ENCODE measurements around the gene TTLL12.

TTLL12 gene

DNA sequence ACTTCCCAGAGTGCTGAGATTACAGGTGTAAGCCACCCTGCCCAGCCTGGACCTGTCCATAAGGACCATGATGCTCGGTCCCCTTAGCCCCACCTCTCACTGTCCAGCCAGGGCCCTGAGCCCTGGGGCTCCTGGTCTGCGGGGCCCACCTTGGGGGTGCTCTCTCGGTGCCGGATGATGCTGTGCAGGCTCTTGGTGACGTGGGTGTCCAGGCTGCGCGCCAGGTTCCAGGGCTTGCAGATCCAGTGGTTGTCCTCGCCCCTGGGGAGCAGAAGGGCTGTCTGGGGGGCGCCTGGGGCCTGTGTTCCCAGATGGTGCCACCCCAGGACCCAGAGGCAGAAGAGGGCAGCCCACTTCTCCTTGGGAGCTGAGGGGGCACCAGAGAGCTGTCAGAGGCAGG, 13.4 kb downstream of the TTLL12 start:
- DNase-seq (ENCODE audit: low read depth, low spot score), result no peak

- no peak for DNase-seq (ENCODE audit: low read depth, low spot score)
Observed at GRCh38 chr22:43172191-43172590, 14.7 kb downstream of the TTLL12 start.

GRCh38 chr22:43171607-43172006, 15.3 kb downstream of the TTLL12 start:
- no peak for DNase-seq (ENCODE audit: low read depth, low spot score)

DNA sequence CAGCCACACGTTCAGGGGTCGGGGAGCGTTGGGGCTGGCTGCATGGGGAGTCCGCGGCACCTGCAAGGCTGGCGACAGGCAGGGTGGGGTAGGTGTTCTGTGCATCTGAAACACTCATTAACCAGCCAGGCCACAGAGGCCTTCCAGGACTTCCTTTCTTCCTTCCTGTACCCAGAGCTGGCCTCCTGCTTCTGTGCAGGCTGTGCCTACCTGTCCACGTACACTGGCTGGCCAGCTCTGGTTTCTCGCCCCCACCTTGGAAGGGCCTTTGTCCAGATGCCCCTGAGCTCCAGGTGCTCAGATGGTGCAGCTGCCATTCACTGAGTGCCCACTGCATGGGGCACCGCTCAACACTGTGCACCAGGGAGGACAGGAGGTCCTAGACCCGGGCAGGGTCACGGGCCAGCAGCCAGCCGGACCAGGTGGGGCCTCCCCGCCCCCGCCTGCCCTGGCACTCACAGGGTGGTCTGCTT, 15.9 kb downstream of the TTLL12 start:
- no peak for DNase-seq (ENCODE audit: low read depth, low spot score)

DNA sequence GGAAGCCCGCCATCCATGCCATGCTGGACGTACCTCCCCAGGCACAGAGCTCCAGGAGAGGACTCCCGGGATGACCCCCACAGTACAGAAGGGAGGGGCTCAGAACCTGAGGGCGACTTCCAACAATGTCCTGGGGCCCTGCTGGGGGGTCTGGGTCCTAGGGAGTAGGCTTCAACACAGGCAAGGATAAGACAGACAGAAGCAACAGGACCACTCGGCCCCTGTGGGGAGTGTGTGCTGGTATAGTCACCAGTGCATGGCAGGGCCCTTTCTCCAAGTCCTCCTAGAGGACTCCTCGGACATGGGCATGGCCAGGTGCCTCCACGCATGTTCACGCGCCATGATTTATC, 16.8 kb downstream of the TTLL12 start:
- DNase-seq (ENCODE audit: low read depth, low spot score), result no peak

- no peak for DNase-seq (ENCODE audit: low read depth, low spot score)
Observed at GRCh38 chr22:43169310-43170130, 17.4 kb downstream of the TTLL12 start.

DNA sequence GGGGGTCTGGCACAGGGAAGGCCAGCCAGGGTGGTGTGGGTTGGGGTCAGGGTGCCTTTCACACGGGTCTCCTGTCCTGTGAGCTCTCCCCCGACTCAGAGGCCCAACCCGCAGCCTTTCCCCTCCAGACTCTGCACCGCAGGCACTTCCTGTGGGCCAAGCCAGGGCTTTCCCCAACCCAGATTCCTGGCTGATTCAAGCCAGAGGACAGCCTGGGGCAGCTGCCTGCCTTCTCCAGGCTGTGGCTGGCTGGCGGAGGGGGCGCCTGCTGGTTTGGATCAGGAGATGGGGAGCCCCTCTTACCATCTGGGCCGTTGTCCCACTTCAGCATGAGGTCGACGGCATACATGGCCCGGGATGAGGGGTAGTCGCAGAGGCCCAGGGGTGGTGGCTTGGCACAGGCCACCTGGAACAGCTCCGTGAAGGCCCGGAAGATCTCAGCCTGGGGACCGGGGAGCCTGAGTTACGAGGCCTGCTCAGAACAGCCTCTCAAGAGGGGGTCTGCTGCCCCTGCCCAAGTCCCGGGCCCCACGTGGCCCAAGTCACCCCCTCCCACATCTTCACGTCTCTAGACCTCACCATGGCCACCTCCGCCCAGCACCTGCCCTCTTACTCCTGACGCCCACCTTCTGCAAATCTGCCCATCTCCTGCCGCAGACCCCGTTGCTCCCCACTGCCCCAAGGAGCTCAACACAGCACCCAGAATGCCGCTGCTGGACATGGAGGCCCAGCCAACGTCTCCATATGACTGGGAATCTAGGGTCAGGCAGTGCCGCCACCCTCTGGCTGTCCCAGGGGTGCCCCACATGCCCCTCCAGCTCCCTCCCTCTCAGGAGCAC, 18.2 kb downstream of the TTLL12 start:
- no peak for DNase-seq (ENCODE audit: low read depth, low spot score)

DNA sequence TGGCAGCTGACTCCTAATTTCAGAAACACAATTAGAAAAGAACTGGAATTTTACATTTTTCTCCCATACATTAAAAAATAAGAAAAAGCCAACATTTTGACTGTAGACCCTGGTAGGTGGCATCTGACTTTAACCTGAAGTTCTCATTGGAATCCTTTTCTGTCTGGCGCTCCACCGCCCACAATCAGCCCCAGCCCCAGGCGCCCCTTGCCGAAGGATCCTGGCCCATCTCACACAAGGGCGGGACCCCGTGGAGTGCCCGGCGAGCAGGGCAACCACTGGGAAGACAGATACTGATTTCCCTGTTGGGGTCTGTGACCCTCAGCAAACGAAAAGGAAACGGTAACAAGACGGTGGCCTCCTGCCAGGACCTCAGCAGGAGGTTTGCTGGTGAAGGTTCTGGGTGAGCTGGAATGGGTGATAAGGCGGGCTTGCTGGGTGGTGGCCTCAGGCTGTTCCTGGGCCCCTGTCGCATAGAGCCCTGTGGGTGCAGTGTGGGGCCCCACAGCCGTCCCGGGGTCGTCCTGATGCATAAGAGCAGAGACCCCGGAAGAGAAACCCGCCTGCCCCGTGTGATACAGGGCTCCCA, 19.8 kb downstream of the TTLL12 start:
- no peak for DNase-seq (ENCODE audit: low read depth, low spot score)

DNA sequence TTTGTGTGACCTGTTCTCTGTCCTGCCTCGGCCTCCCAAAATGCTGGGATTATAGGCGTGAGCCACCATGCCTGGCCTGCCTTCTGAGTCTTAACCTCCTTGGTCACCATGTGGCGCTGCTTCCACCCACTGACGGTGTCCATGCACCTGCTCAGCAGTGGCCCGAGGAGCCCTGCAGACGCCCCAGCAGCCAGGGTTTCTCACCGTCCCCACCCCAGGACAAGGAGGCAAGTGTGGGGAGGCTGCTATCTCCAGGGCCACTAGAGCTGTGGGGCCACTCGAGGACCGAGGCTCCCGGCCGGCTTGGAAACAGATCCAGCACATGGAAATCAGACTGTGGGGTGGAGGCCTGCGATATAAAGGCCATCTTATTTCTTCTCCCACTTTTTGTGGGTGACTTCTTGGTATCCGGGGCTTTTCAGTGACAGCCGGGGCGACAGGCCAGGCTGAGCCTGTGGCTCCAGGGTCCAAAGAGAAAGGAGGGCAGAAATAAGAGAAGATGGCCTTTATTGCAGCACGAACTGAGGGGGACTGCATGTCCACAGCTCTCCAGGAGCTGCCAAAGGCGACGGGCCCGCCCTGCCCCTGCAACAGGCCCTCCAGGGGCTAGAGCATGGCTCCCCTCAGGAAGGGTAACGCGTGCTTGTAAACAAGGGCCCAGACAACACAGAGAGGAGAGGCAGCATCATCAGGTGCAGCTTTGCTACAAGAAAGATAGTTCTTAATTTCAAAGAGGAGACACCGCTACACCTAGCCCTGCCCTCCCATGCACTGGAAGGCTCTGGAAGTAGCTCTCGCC, 20.6 kb downstream of the TTLL12 start:
- DNase-seq (ENCODE audit: low read depth, low spot score), result no peak

DNA sequence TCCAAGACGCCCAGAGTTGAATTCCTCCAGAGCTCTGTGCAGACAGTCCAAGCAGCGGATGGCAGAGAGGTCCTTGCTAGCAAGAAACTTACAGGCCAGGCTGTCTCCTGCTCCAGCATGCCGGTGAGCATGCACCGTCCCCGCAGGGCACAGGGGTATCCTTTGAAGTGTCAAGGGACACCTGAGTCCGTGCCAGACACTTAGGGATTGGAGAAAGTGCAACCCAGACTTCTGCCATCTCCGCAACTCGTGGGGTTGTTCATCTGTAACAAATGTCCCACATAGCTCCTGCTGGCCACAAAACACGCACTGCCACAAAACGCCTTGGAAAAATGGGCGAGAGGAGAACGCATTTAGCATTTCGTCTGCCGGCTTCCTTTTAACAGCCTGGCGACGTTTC, 22.3 kb downstream of the TTLL12 start:
- DNase-seq (ENCODE audit: low read depth, low spot score), result no peak

DNA sequence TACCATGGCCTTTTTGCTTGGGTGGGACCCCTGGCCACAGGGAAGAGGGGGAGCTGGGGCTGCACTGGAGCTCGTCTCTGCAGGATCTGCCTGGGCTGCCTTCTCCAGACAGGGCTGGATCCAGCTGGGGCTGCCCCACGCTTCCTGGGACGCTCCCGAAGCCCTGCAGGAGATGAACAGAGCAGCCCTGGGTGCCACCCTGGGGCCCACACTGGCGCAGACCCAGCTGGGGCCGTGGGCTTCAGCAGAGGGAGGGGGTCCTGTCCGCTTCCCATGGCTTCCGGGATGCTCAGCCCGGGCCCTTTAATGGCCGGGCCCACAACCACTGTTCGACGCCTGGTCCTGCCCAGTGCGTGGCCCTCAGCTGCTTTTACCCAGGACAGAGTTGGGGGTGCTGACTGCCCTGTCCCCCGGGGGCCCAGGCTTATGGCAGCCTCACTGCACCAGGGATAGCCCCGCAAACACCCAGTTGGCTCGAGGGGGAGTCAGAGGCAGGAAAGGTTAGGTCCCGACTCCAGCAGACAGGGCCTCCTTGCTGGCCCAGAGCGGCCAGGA, 23.6 kb downstream of the TTLL12 start:
- no peak for DNase-seq (ENCODE audit: low read depth, low spot score)

GRCh38 chr22:43162412-43163150, 24.4 kb downstream of the TTLL12 start:
- no peak for DNase-seq (ENCODE audit: low read depth, low spot score)

GRCh38 chr22:43160497-43161126, 26.3 kb downstream of the TTLL12 start:
- no peak for DNase-seq (ENCODE audit: low read depth, low spot score)

DNA sequence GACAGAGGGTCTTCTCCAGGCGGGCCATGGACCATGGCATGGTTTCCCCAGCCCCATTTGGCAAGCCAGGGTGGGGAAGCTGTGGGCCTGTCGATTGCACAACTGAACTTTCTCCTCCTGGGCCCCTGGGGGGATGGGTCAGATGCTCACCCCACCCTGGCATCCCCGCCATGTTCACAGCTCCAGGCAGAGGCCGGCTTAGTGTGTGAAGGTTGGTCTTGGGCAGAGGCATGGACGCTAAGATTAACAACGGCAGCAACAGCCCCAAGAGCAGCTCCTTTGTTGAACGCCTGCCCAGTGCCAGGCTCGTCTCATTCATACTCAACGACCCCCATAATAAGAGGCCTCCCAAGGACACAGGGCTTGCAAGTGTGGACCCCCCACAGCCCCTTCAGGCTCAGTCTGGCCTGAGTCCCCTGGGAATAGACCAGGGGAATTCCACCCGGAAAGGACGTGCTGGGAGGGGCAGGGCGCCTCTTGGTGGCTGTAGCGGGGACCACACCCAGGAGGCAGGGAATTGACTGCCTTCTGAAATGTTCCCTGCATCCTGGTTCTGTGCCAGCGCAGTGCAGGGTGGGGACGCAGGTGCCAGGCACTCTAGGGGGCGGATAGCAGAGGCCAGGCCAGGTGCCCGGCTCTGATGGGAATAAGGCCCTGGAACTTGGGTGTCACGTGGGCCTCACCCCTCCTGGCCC, 27.3 kb downstream of the TTLL12 start:
- DNase-seq (ENCODE audit: low read depth, low spot score), result no peak

DNA sequence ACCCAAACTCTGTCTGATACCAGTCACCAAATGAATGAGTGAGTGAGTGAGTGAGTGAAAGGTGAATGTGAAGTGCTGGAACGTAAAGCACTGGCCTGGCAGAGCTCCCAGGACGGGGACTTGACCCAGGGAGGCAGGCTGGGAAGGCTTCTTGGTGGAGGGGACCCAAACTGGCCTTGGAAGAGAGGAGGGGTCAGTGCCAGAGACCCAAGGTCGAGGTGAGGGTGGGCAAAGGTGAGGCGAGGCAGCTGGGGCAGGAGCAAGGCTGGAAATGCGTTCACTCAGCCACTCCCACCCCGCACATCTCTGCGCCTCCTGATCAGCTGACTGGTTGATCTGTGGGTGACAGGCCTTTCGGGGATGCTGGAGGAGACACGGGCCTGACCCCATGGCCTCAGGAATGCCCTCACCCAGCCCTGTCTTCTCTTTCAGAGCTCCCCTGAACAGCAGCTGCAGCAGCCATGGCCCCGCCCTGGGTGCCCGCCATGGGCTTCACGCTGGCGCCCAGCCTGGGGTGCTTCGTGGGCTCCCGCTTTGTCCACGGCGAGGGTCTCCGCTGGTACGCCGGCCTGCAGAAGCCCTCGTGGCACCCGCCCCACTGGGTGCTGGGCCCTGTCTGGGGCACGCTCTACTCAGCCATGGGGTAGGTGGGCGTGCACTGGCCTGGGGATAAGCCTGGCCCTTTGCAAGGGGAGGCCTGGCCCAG, 28.0 kb downstream of the TTLL12 start:
- DNase-seq (ENCODE audit: low read depth, low spot score), result no peak

GRCh38 chr22:43157874-43158546, 28.9 kb downstream of the TTLL12 start:
- no peak for DNase-seq (ENCODE audit: low read depth, low spot score)

DNA sequence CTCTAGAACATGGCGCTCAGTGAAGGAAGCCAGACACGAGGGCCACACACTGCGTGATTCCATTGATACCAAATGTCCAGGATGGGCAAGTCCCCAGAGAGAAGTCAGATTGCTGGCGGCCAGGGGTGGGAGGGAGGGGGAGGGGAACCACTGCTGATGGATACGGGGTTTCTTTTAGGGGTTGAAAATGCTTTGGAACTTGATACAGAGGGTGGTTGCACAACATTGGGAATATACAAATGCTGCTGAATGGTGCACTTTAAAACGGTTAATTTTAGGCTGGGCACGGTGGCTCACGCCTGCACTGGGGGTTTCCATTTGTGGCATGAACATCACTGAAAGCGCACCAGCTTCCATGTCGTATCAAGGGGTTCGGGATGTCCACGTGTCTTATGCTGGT, 30.5 kb downstream of the TTLL12 start:
- DNase-seq (ENCODE audit: low read depth, low spot score), result no peak

- no peak for DNase-seq (ENCODE audit: low read depth, low spot score)
Observed at GRCh38 chr22:43155789-43156188, 31.1 kb downstream of the TTLL12 start.
